ENCODE data around the gene EMC6. TPM values are rescaled to one million over a fixed set of nuclear protein-coding genes. Genes with fewer than 3 reads are reported as not detected.

The EMC6 gene
- total and polyA plus RNA-seq, 2 of the 13 experiments (the other 11 are each of a cell fraction or from before 2014, with no cell fraction given): 45.1 to 47.7 TPM

GRCh38 chr17:3668279-3669084 lies at the start of gene EMC6, which contains the start of gene TAX1BP3 (continued):
- TF ChIP-seq ATF3 (CRISPR knock-in tag; IDR thresholded peaks at IDR 0.05): no peak
- peak; percentile 80; the same call in 1 of the 2 replicates for TF ChIP-seq SAP130 (CRISPR knock-in tag; IDR thresholded peaks at IDR 0.05; ENCODE audit: low read depth)
- peak; percentile 84; the same call in 1 of the 2 replicates for TF ChIP-seq ZNF234 (CRISPR knock-in tag; conservative IDR thresholded peaks at IDR 0.05)
- peak; percentile 26; the same call in 1 of the 2 replicates for TF ChIP-seq ZNF274 (CRISPR knock-in tag; IDR thresholded peaks at IDR 0.05)
- TF ChIP-seq, protein P1, sequence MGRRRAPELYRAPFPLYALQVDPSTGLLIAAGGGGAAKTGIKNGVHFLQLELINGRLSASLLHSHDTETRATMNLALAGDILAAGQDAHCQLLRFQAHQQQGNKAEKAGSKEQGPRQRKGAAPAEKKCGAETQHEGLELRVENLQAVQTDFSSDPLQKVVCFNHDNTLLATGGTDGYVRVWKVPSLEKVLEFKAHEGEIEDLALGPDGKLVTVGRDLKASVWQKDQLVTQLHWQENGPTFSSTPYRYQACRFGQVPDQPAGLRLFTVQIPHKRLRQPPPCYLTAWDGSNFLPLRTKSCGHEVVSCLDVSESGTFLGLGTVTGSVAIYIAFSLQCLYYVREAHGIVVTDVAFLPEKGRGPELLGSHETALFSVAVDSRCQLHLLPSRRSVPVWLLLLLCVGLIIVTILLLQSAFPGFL (CRISPR knock-in tag; IDR thresholded peaks at IDR 0.05): peak; percentile 81; the same call in 1 of the 2 replicates
- no peak; the same call in 1 of the 2 replicates for TF ChIP-seq REL (CRISPR knock-in tag; conservative IDR thresholded peaks at IDR 0.05)
- peak; percentile 39; the same call in 1 of the 2 replicates for TF ChIP-seq ZNF768 (CRISPR knock-in tag; IDR thresholded peaks at IDR 0.05)
- TF ChIP-seq TSC22D2 (CRISPR knock-in tag; IDR thresholded peaks at IDR 0.05; ENCODE audit: borderline replicate concordance): peak; percentile 63; the same call in 1 of the 2 replicates
- no peak for TF ChIP-seq SP2 (CRISPR knock-in tag; IDR thresholded peaks at IDR 0.05)
- TF ChIP-seq ZNF792 (CRISPR knock-in tag; IDR thresholded peaks at IDR 0.05): 0 out of 2 replicates have a peak, but pooled peaks have one; percentile 17
- TF ChIP-seq KLF13 (CRISPR knock-in tag; IDR thresholded peaks at IDR 0.05): 0 out of 2 replicates have a peak, but pooled peaks have one; percentile 43
- peak; percentile 50; the same call in 1 of the 2 replicates for TF ChIP-seq NR0B2 (CRISPR knock-in tag; IDR thresholded peaks at IDR 0.05)
- TF ChIP-seq ZNF367 (CRISPR knock-in tag; IDR thresholded peaks at IDR 0.05; ENCODE audit: borderline replicate concordance): peak; percentile 70; the same call in 1 of the 2 replicates
- no peak for TF ChIP-seq PRMT3 (CRISPR knock-in tag; IDR thresholded peaks at IDR 0.05; ENCODE audit: borderline replicate concordance, low read depth)
- TF ChIP-seq HIVEP1 (CRISPR knock-in tag; IDR thresholded peaks at IDR 0.05): no peak
- TF ChIP-seq, protein P2, sequence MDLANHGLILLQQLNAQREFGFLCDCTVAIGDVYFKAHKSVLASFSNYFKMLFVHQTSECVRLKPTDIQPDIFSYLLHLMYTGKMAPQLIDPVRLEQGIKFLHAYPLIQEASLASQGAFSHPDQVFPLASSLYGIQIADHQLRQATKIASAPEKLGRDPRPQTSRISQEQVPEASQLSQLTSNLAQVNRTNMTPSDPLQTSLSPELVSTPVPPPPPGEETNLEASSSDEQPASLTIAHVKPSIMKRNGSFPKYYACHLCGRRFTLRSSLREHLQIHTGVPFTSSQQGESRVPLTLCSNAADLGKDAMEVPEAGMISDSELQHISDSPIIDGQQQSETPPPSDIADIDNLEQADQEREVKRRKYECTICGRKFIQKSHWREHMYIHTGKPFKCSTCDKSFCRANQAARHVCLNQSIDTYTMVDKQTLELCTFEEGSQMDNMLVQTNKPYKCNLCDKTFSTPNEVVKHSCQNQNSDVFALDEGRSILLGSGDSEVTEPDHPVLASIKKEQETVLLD (CRISPR knock-in tag; IDR thresholded peaks at IDR 0.05; ENCODE audit: low read depth): no peak; the same call in 1 of the 2 replicates
- TF ChIP-seq, protein P3, sequence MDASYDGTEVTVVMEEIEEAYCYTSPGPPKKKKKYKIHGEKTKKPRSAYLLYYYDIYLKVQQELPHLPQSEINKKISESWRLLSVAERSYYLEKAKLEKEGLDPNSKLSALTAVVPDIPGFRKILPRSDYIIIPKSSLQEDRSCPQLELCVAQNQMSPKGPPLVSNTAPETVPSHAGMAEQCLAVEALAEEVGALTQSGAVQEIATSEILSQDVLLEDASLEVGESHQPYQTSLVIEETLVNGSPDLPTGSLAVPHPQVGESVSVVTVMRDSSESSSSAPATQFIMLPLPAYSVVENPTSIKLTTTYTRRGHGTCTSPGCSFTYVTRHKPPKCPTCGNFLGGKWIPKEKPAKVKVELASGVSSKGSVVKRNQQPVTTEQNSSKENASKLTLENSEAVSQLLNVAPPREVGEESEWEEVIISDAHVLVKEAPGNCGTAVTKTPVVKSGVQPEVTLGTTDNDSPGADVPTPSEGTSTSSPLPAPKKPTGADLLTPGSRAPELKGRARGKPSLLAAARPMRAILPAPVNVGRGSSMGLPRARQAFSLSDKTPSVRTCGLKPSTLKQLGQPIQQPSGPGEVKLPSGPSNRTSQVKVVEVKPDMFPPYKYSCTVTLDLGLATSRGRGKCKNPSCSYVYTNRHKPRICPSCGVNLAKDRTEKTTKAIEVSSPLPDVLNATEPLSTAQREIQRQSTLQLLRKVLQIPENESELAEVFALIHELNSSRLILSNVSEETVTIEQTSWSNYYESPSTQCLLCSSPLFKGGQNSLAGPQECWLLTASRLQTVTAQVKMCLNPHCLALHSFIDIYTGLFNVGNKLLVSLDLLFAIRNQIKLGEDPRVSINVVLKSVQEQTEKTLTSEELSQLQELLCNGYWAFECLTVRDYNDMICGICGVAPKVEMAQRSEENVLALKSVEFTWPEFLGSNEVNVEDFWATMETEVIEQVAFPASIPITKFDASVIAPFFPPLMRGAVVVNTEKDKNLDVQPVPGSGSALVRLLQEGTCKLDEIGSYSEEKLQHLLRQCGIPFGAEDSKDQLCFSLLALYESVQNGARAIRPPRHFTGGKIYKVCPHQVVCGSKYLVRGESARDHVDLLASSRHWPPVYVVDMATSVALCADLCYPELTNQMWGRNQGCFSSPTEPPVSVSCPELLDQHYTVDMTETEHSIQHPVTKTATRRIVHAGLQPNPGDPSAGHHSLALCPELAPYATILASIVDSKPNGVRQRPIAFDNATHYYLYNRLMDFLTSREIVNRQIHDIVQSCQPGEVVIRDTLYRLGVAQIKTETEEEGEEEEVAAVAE (CRISPR knock-in tag; IDR thresholded peaks at IDR 0.05; ENCODE audit: borderline replicate concordance): peak; percentile 15; the same call in 1 of the 2 replicates
- no peak for TF ChIP-seq FOXK2 (IDR thresholded peaks at IDR 0.05)
- TF ChIP-seq RXRB (CRISPR knock-in tag; IDR thresholded peaks at IDR 0.05; ENCODE audit: borderline replicate concordance): 0 out of 2 replicates have a peak, but pooled peaks have one; percentile 8

All from HepG2 (cell line).